HG03460 (cell line): ENCODE measurements around the gene PON3.

ENCODE experiments used
- ATAC-seq: cut with Tn5 transposase; IDR thresholded peaks from one replicate; pipeline ENCODE4 v1.9.1; 2021; ENCODE audit not compliant: unreplicated experiment

Gene PON3

DNA sequence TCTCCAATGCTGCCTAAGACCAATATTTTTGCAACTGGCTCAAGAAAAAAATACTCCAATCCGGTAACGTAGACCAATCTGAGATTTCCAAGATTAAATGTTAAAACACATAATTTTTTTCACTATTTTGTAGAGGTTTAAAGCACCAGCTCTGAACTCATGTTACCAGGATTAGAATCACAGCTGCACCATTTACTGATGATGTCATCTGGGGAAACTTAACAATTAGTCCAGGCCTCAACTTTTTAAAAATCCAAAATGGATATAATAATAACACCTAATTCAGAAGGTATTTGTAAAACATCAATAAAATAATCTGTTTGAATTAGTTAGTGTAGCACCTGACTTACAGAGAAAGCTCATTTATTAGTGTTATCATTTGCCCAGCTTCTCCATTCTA, 86.2 kb downstream of the PON3 start:
- ATAC-seq: no peak
